Liver (tissue), 9 donors: ENCODE measurements around the gene TRERF1. TPM values are rescaled to one million over a fixed set of nuclear protein-coding genes. Genes with fewer than 3 reads are reported as not detected.

ENCODE experiments used
- DNase-seq: peaks from one replicate; pipeline ENCODE4 v3.0.0-alpha.2; 2017; ENCODE audit warnings: low spot score
- H3K27ac ChIP-seq, 2 donors: one replicate each; pipeline ENCODE4 v1.7.0; 2013; ENCODE audit warnings: inconsistent platforms in 2 of 2, low read length in 2 of 2, control low read depth in 1 of 2, low read depth in 1 of 2, mild to moderate bottlenecking in 1 of 2
- H3K27me3 ChIP-seq, 4 donors: one replicate each; pipeline versions ENCODE4 v1.6.1 to v1.7.0; 2013; ENCODE audit warnings: low read length in 3 of 4, inconsistent platforms in 1 of 4, mild to moderate bottlenecking in 1 of 4, moderate library complexity in 1 of 4; ENCODE audit not compliant: control insufficient read depth in 4 of 4, insufficient read depth in 4 of 4
- H3K36me3 ChIP-seq, 4 donors: one replicate each; pipeline versions ENCODE4 v1.6.1 to v1.7.0; 2013; ENCODE audit warnings: low read length in 3 of 4, mild to moderate bottlenecking in 3 of 4, low read depth in 1 of 4, moderate library complexity in 1 of 4; ENCODE audit not compliant: control insufficient read depth in 4 of 4, insufficient read depth in 3 of 4
- H3K4me1 ChIP-seq, 4 donors: one replicate each; pipeline versions ENCODE4 v1.6.1 to v1.7.0; 2013; ENCODE audit warnings: low read length in 3 of 4, mild to moderate bottlenecking in 3 of 4, moderate library complexity in 1 of 4; ENCODE audit not compliant: control insufficient read depth in 4 of 4, insufficient read depth in 4 of 4
- H3K4me3 ChIP-seq, 3 donors: one replicate each; pipeline versions ENCODE4 v1.6.1 to v1.7.0; 2013; ENCODE audit warnings: low read length in 3 of 3, control low read depth in 1 of 3, low read depth in 1 of 3, mild to moderate bottlenecking in 1 of 3
- H3K9ac ChIP-seq, 2 donors: one replicate each; pipeline ENCODE4 v1.7.0; 2013; ENCODE audit warnings: low read length in 2 of 2, mild to moderate bottlenecking in 2 of 2, moderate library complexity in 2 of 2, control low read depth in 1 of 2, low read depth in 1 of 2
- H3K9me3 ChIP-seq, 4 donors: one replicate each; pipeline versions ENCODE4 v1.6.1 to v1.7.0; 2013; ENCODE audit warnings: low read length in 3 of 4; ENCODE audit not compliant: control insufficient read depth in 4 of 4
- ATF3 ChIP-seq: IDR thresholded peaks from 2 replicates; pipeline ENCODE4 v1.6.1; 2016; ENCODE audit warnings: antibody characterized with exemption
- CTCF ChIP-seq: fragments of 150-350 bp; IDR thresholded peaks from 2 replicates; pipeline ENCODE4 v1.5.1; 2017; ENCODE audit warnings: improper control_type of control experiment, low read depth, low read length; ENCODE audit not compliant: missing input control
- EGR1 ChIP-seq, 2 donors: IDR thresholded peaks; 2 replicates each; pipeline ENCODE4 v1.6.1; 2016 to 2018; ENCODE audit warnings: antibody characterized with exemption in 2 of 2, low read depth in 2 of 2
- FOXA1 ChIP-seq: IDR thresholded peaks from 2 replicates; pipeline ENCODE4 v1.6.1; 2016; ENCODE audit warnings: antibody characterized with exemption
- FOXA2 ChIP-seq: IDR thresholded peaks from 2 replicates; pipeline ENCODE4 v1.6.1; 2016; ENCODE audit warnings: antibody characterized with exemption
- HNF4A ChIP-seq, 2 donors: conservative IDR thresholded peaks; 2 replicates each; pipeline ENCODE4 v1.6.1; 2016; ENCODE audit warnings: antibody characterized with exemption in 2 of 2, mild to moderate bottlenecking in 2 of 2
- HNF4G ChIP-seq: IDR thresholded peaks from 2 replicates; pipeline ENCODE4 v1.6.1; 2016; ENCODE audit warnings: antibody characterized with exemption
- JUND ChIP-seq, 2 donors: IDR thresholded peaks; 2 replicates each; pipeline ENCODE4 v1.6.1; 2016; ENCODE audit warnings: antibody characterized with exemption in 2 of 2
- REST ChIP-seq: IDR thresholded peaks from 2 replicates; pipeline ENCODE4 v1.6.1; 2016; ENCODE audit warnings: antibody characterized with exemption, mild to moderate bottlenecking
- SP1 ChIP-seq: IDR thresholded peaks from 2 replicates; pipeline ENCODE4 v1.6.1; 2018; ENCODE audit warnings: antibody characterized with exemption, mild to moderate bottlenecking
- TAF1 ChIP-seq: conservative IDR thresholded peaks from 2 replicates; pipeline ENCODE4 v1.6.1; 2016; ENCODE audit warnings: antibody characterized with exemption, mild to moderate bottlenecking
- YY1 ChIP-seq: IDR thresholded peaks from 2 replicates; pipeline ENCODE4 v1.6.1; 2016; ENCODE audit warnings: antibody characterized with exemption, mild to moderate bottlenecking
- WGBS: extraction: QIAGEN DNeasy Blood & Tissue Kit; methylation state at CpG from one replicate; pipeline ENCODE4 v1.1.7; 2013; 5-methylcytosine and 5-hydroxymethylcytosine counted together
- polyA plus RNA-seq, 2 donors: library from polyadenylated mRNA; stranded (reverse) in 1 of 2; unstranded in 1 of 2; fragments of 200-250 nt in 1 of 2; fragments of >200 nt in 1 of 2; fragmentation: Nextera tagmentation in 1 of 2; extraction: Ambion mirVana in 1 of 2; gene quantifications; one replicate each; pipeline versions ENCODE4 v1.2.1 to v1.2.3, GENCODE V29; 2013 to 2015
- total RNA-seq, 2 donors: library from RNA; depleted of rRNA; stranded (reverse); fragments of >200 nt; gene quantifications; one replicate each; pipeline ENCODE4 v1.2.3, GENCODE V29; 2014
- donor health status: healthy.
- donor health status: healthy.
- donor health status: healthy.
- donor health status: healthy.
- donor health status: healthy.

Gene TRERF1
- total and polyA plus RNA-seq, 4 donors, result 0.33 to 1.3 (median 0.68) TPM

- no peak overlapping the region for H3K27ac ChIP-seq
- no peaks in the 10 kb centered on the region for H3K36me3 ChIP-seq
- H3K4me3 ChIP-seq, result no peak overlapping the region
- H3K27me3 ChIP-seq, result no peaks in the 10 kb centered on the region
- no peaks in the 10 kb centered on the region for H3K9me3 ChIP-seq
- H3K9ac ChIP-seq, result no peak overlapping the region
- no peak for DNase-seq
- WGBS, result 91% methylated on average over 2 of the region's 2 CpGs
- no peak for TF ChIP-seq FOXA1
- no peak for TF ChIP-seq TAF1
- TF ChIP-seq REST, result no peak
- TF ChIP-seq EGR1 (IDR thresholded peaks at IDR 0.05; ENCODE audit: low read depth in 2 of 2), result no peak
- TF ChIP-seq HNF4A (conservative IDR thresholded peaks at IDR 0.05), result no peak
- TF ChIP-seq CTCF, result no peak
- no peak for TF ChIP-seq JUND (IDR thresholded peaks at IDR 0.05)
- TF ChIP-seq YY1, result no peak
- TF ChIP-seq ATF3, result no peak
- H3K4me1 ChIP-seq, result peaks cover 0 to 2% (median 0%) of the 10 kb centered on the region in 4 donors
These were observed 82.2 kb downstream of the TRERF1 start for GRCh38 chr6:42369568-42369967.

- no peak overlapping the region for H3K4me3 ChIP-seq
- H3K9ac ChIP-seq, result no peak overlapping the region
- no peak for TF ChIP-seq ATF3
- no peak for TF ChIP-seq FOXA2
- TF ChIP-seq HNF4G, result no peak
- no peak for TF ChIP-seq SP1
- TF ChIP-seq REST, result no peak
- no peak for TF ChIP-seq YY1
- peaks cover 0 to 2% (median 0%) of the 10 kb centered on the region in 4 donors for H3K4me1 ChIP-seq
- no peak for DNase-seq
- no peaks in the 10 kb centered on the region for H3K36me3 ChIP-seq
- WGBS, result 82% methylated on average over 7 of the region's 7 CpGs
- no peaks in the 10 kb centered on the region for H3K27me3 ChIP-seq
- no peaks in the 10 kb centered on the region for H3K9me3 ChIP-seq
- peak overlapping the region in 1 of 2 donors; percentile 40 for H3K27ac ChIP-seq
These were observed 83.5 kb downstream of the TRERF1 start for GRCh38 chr6:42368181-42368580.
